CD4-positive, alpha-beta T cell treated with Interferon gamma for 1 hour (primary cell): Measurements from ENCODE around the gene CCNC.
A peak's percentile ranks its signal among the peaks of the same experiment; 100 is the strongest.

Experiments used
- DNase-seq: peaks from one replicate; pipeline ENCODE4 v3.0.0-alpha.2; 2020

The CCNC gene

GRCh38 chr6:99543968-99544367 lies 24.5 kb downstream of the CCNC start:
- DNase-seq: no peak

GRCh38 chr6:99530627-99531026 lies 37.8 kb downstream of the CCNC start:
- no peak for DNase-seq

- no peak for DNase-seq
Measured at GRCh38 chr6:99522531-99522930, 45.9 kb downstream of the CCNC start.

- no peak for DNase-seq
Measured at GRCh38 chr6:99521633-99522151, 46.8 kb downstream of the CCNC start.

- peak; percentile 73 for DNase-seq
Measured at GRCh38 chr6:99520855-99521632, 47.4 kb downstream of the CCNC start.

GRCh38 chr6:99519446-99519845 lies 49.0 kb downstream of the CCNC start:
- DNase-seq: no peak

GRCh38 chr6:99514089-99514488 lies 54.4 kb downstream of the CCNC start:
- no peak for DNase-seq

- no peak for DNase-seq
Measured at GRCh38 chr6:99512033-99512432, 56.4 kb downstream of the CCNC start.

GRCh38 chr6:99507648-99508047 lies 60.8 kb downstream of the CCNC start:
- DNase-seq: no peak

- no peak for DNase-seq
Measured at GRCh38 chr6:99501762-99502161, 66.7 kb downstream of the CCNC start.

GRCh38 chr6:99498421-99498820 lies 70.0 kb downstream of the CCNC start:
- DNase-seq: no peak

GRCh38 chr6:99495466-99495865 lies 73.0 kb downstream of the CCNC start:
- no peak for DNase-seq
